Tibial nerve (tissue), 4 donors: ENCODE results near the gene LYPD6B. TPM values are rescaled to one million over a fixed set of nuclear protein-coding genes. Genes with fewer than 3 reads are reported as not detected.

ENCODE experiments used
- DNase-seq, 2 donors: peaks; one replicate each; pipeline ENCODE4 v3.0.0-alpha.2; 2019; ENCODE audit warnings: low spot score in 2 of 2
- H3K27ac ChIP-seq, 4 donors: fragments of 200-600 bp; sonication (generic) in 3 of 4; one replicate each; pipeline ENCODE4 v1.5.1; 2017 to 2019; ENCODE audit warnings: mild to moderate bottlenecking in 1 of 4
- H3K27me3 ChIP-seq, 2 donors: fragments of 200-600 bp; sonication (generic) in 1 of 2; one replicate each; pipeline versions ENCODE4 v1.5.1 to v1.6.0; 2017 to 2019
- H3K36me3 ChIP-seq, 3 donors: fragments of 200-600 bp; sonication (generic); one replicate each; pipeline ENCODE4 v1.5.1; 2018 to 2019
- H3K4me1 ChIP-seq, 4 donors: fragments of 200-600 bp; sonication (generic) in 3 of 4; one replicate each; pipeline ENCODE4 v1.5.1; 2017 to 2019
- H3K4me3 ChIP-seq, 4 donors: fragments of 200-600 bp; sonication (generic) in 3 of 4; one replicate each; pipeline ENCODE4 v1.5.1; 2017 to 2019; ENCODE audit warnings: mild to moderate bottlenecking in 1 of 4, moderate library complexity in 1 of 4
- H3K9me3 ChIP-seq, 4 donors: fragments of 200-600 bp; sonication (generic) in 3 of 4; one replicate each; pipeline ENCODE4 v1.5.1; 2017 to 2019
- CTCF ChIP-seq, 5 experiments: fragments of 200-600 bp in 3 of 5; fragments of 450-650 bp in 2 of 5; sonication (generic) in 3 of 5; IDR thresholded peaks; one replicate each; pipeline ENCODE4 v1.5.1; 2016 to 2019; ENCODE audit warnings: antibody characterized with exemption in 5 of 5, mild to moderate bottlenecking in 3 of 5, moderate library complexity in 2 of 5
- EP300 ChIP-seq, 2 donors: sonication (generic); formaldehyde crosslinking; IDR thresholded peaks; one replicate each; pipeline ENCODE4 v1.6.1; 2017; ENCODE audit warnings: antibody characterized with exemption in 2 of 2, mild to moderate bottlenecking in 1 of 2
- POLR2A ChIP-seq, 2 donors: fragments of 450-650 bp; IDR thresholded peaks; one replicate each; pipeline ENCODE4 v1.6.1; 2017; ENCODE audit warnings: antibody characterized with exemption in 2 of 2, mild to moderate bottlenecking in 2 of 2, moderate library complexity in 2 of 2
- WGBS, 2 donors: methylation state at CpG; one replicate each; pipeline ENCODE4 v1.1.5; 2018; 5-methylcytosine and 5-hydroxymethylcytosine counted together
- total RNA-seq, 4 donors: library from RNA; depleted of rRNA; stranded (reverse); fragments of >200 nt; gene quantifications; one replicate each; pipeline ENCODE4 v1.1.0, GENCODE V29; 2016

LYPD6B gene
- total RNA-seq, 4 donors from 2014 or later, result not detected

- Histone ChIP-seq H3K27me3 (no peaks in the 10 kb centered on the region), H3K36me3 (no peaks in the 10 kb centered on the region), H3K4me1 (no peaks in the 10 kb centered on the region), H3K4me3 (no peak overlapping the region), H3K9me3 (no peaks in the 10 kb centered on the region), H3K27ac (no peak overlapping the region)
- 85 to 88% methylated on average over 9 of the region's 9 CpGs for WGBS, 2 donors
- TF ChIP-seq POLR2A (IDR thresholded peaks at IDR 0.05) (no peak), EP300 (IDR thresholded peaks at IDR 0.05) (no peak), CTCF (IDR thresholded peaks at IDR 0.05) (no peak)
- DNase-seq, result no peak
These were observed 182.5 kb downstream of the LYPD6B start for GRCh38 chr2:149221002-149221401.

- Histone ChIP-seq H3K4me3 (no peak overlapping the region), H3K27me3 (no peaks in the 10 kb centered on the region), H3K9me3 (no peaks in the 10 kb centered on the region), H3K27ac (no peak overlapping the region), H3K36me3 (no peaks in the 10 kb centered on the region), H3K4me1 (no peaks in the 10 kb centered on the region)
- WGBS, 2 donors, result 35 to 38% methylated on average over 9 of the region's 9 CpGs
- TF ChIP-seq CTCF (IDR thresholded peaks at IDR 0.05) (no peak), EP300 (IDR thresholded peaks at IDR 0.05) (no peak), POLR2A (IDR thresholded peaks at IDR 0.05) (no peak)
- no peak for DNase-seq
These were observed 183.4 kb downstream of the LYPD6B start for GRCh38 chr2:149221898-149222297.

GRCh38 chr2:149223472-149224095 lies 185.1 kb downstream of the LYPD6B start:
- H3K27ac ChIP-seq, result no peak overlapping the region
- no peaks in the 10 kb centered on the region for H3K4me1 ChIP-seq
- no peak for DNase-seq
- 73 to 77% methylated on average over 2 of the region's 2 CpGs for WGBS, 2 donors
- H3K4me3 ChIP-seq, result no peak overlapping the region
- no peaks in the 10 kb centered on the region for H3K27me3 ChIP-seq
- no peaks in the 10 kb centered on the region for H3K36me3 ChIP-seq
- TF ChIP-seq POLR2A (IDR thresholded peaks at IDR 0.05), result no peak
- TF ChIP-seq CTCF (IDR thresholded peaks at IDR 0.05), result no peak
- no peak for TF ChIP-seq EP300 (IDR thresholded peaks at IDR 0.05)
- no peaks in the 10 kb centered on the region for H3K9me3 ChIP-seq

GRCh38 chr2:149224543-149224942 lies 186.0 kb downstream of the LYPD6B start:
- Histone ChIP-seq H3K27ac (no peak overlapping the region), H3K9me3 (no peaks in the 10 kb centered on the region), H3K4me3 (no peak overlapping the region), H3K4me1 (no peaks in the 10 kb centered on the region), H3K36me3 (no peaks in the 10 kb centered on the region), H3K27me3 (no peaks in the 10 kb centered on the region)
- no peak for DNase-seq
- TF ChIP-seq EP300 (IDR thresholded peaks at IDR 0.05), result no peak
- TF ChIP-seq POLR2A (IDR thresholded peaks at IDR 0.05), result no peak
- no peak for TF ChIP-seq CTCF (IDR thresholded peaks at IDR 0.05)
- 79 to 89% methylated on average over 5 of the region's 5 CpGs for WGBS, 2 donors

GRCh38 chr2:149225446-149225845 lies 186.9 kb downstream of the LYPD6B start:
- Histone ChIP-seq H3K4me3 (no peak overlapping the region), H3K4me1 (no peaks in the 10 kb centered on the region), H3K27ac (no peak overlapping the region), H3K9me3 (no peaks in the 10 kb centered on the region), H3K27me3 (no peaks in the 10 kb centered on the region), H3K36me3 (no peaks in the 10 kb centered on the region)
- DNase-seq, result no peak
- no peak for TF ChIP-seq CTCF (IDR thresholded peaks at IDR 0.05)
- TF ChIP-seq EP300 (IDR thresholded peaks at IDR 0.05), result no peak
- TF ChIP-seq POLR2A (IDR thresholded peaks at IDR 0.05), result no peak
- 70 to 76% methylated on average over 2 of the region's 2 CpGs for WGBS, 2 donors
